ENCODE measurements around the gene KRTAP9-8.
"Not testable (repeated sequence)": the region's sequence is repeated elsewhere in the genome, so short reads cannot be mapped to it uniquely, and the experiment has no call there.

Gene KRTAP9-8

GRCh38 chr17:41256291-41256685 is 18.5 kb downstream of the KRTAP9-8 start:
- DNase-seq: no peak

GRCh38 chr17:41258406-41258805 is 20.6 kb downstream of the KRTAP9-8 start:
- no peak for DNase-seq

- DNase-seq: no peak
Observed at GRCh38 chr17:41263212-41263611, 25.4 kb downstream of the KRTAP9-8 start.

GRCh38 chr17:41264599-41264998 is 26.8 kb downstream of the KRTAP9-8 start:
- DNase-seq: no peak

GRCh38 chr17:41265078-41265477 is 27.3 kb downstream of the KRTAP9-8 start, which contains the start of gene KRTAP9-6:
TSS of gene KRTAP9-6 (plus strand) at chr17:41265378. CDS start at chr17:41265378, 0 bp downstream.
- no peak for DNase-seq

- no peak for DNase-seq
Observed at GRCh38 chr17:41267711-41268110, 29.9 kb downstream of the KRTAP9-8 start.

- DNase-seq: not testable (repeated sequence)
Observed at GRCh38 chr17:41271323-41271722, 33.5 kb downstream of the KRTAP9-8 start.

- no peak for DNase-seq
Observed at GRCh38 chr17:41271858-41272257, 34.1 kb downstream of the KRTAP9-8 start.

- DNase-seq: not testable (repeated sequence)
Observed at GRCh38 chr17:41275648-41276190, 37.9 kb downstream of the KRTAP9-8 start, which contains the start of gene KRTAP9-7. TSS of gene KRTAP9-7 (plus strand) at chr17:41275698. CDS start at chr17:41275698, 0 bp downstream.

GRCh38 chr17:41278176-41278955 is 40.6 kb downstream of the KRTAP9-8 start:
- DNase-seq: no peak

GRCh38 chr17:41284043-41284442 is 46.2 kb downstream of the KRTAP9-8 start:
- DNase-seq: no peak

GRCh38 chr17:41284546-41284945 is 46.7 kb downstream of the KRTAP9-8 start:
- DNase-seq: no peak

- no peak for DNase-seq
Observed at GRCh38 chr17:41287050-41287449, 49.3 kb downstream of the KRTAP9-8 start.
